Trophoblast cell (in vitro differentiated cells and primary cell): ENCODE results near the gene STX1A.
A peak's percentile ranks its signal among the peaks of the same experiment; 100 is the strongest.

Experiments used
- DNase-seq, 2 donors: peaks; one replicate each; pipeline ENCODE4 v3.0.0-alpha.2; 2016
- H2AFZ ChIP-seq: 2 replicates; pipeline ENCODE4 v1.6.1; 2013; ENCODE audit warnings: low read length, moderate library complexity, mild to moderate bottlenecking; ENCODE audit not compliant: insufficient read depth, poor library complexity
- H2AK5ac ChIP-seq: 2 replicates; pipeline ENCODE4 v1.6.1; 2013; ENCODE audit warnings: mild to moderate bottlenecking, low read length
- H2BK120ac ChIP-seq: 2 replicates; pipeline ENCODE4 v1.6.1; 2013; ENCODE audit warnings: low read length, mild to moderate bottlenecking, moderate library complexity; ENCODE audit not compliant: insufficient read depth, poor library complexity
- H2BK12ac ChIP-seq: 2 replicates; pipeline ENCODE4 v1.6.1; 2013; ENCODE audit warnings: mild to moderate bottlenecking, low read length, moderate library complexity
- H2BK5ac ChIP-seq: 2 replicates; pipeline ENCODE4 v1.6.1; 2013; ENCODE audit warnings: low read length, low read depth, moderate library complexity, mild to moderate bottlenecking; ENCODE audit not compliant: poor library complexity
- H3K14ac ChIP-seq: 2 replicates; pipeline ENCODE4 v1.6.1; 2013; ENCODE audit warnings: mild to moderate bottlenecking, low read length
- H3K18ac ChIP-seq: 2 replicates; pipeline ENCODE4 v1.6.1; 2013; ENCODE audit warnings: mild to moderate bottlenecking, low read length
- H3K23ac ChIP-seq: 2 replicates; pipeline ENCODE4 v1.6.1; 2013; ENCODE audit warnings: low read length
- H3K27ac ChIP-seq: 2 replicates; pipeline ENCODE4 v1.5.1; 2013; ENCODE audit warnings: low read depth, mild to moderate bottlenecking, inconsistent platforms, low read length, moderate library complexity
- H3K27me3 ChIP-seq: 2 replicates; pipeline ENCODE4 v1.6.1; 2013; ENCODE audit warnings: inconsistent platforms, mild to moderate bottlenecking, low read length, moderate library complexity; ENCODE audit not compliant: insufficient read depth
- H3K36me3 ChIP-seq, 2 experiments: 1 replicate in 1 of 2; 2 replicates in 1 of 2; pipeline ENCODE4 v1.6.1; 2013; ENCODE audit warnings: low read length in 2 of 2, mild to moderate bottlenecking in 2 of 2, moderate library complexity in 1 of 2; ENCODE audit not compliant: insufficient read depth in 2 of 2, control insufficient read depth in 1 of 2
- H3K4ac ChIP-seq: 2 replicates; pipeline ENCODE4 v1.6.1; 2013; ENCODE audit warnings: low read depth, mild to moderate bottlenecking, low read length, moderate library complexity
- H3K4me1 ChIP-seq, 2 experiments: 1 replicate in 1 of 2; 2 replicates in 1 of 2; pipeline ENCODE4 v1.6.1; 2013; ENCODE audit warnings: low read length in 2 of 2, mild to moderate bottlenecking in 2 of 2, moderate library complexity in 1 of 2; ENCODE audit not compliant: insufficient read depth in 2 of 2, control insufficient read depth in 1 of 2
- H3K4me2 ChIP-seq: 2 replicates; pipeline ENCODE4 v1.6.1; 2013; ENCODE audit warnings: inconsistent platforms, mild to moderate bottlenecking, low read length, moderate library complexity
- H3K4me3 ChIP-seq: 2 replicates; pipeline ENCODE4 v1.5.1; 2013; ENCODE audit warnings: mild to moderate bottlenecking, low read depth, low read length, inconsistent platforms
- H3K79me1 ChIP-seq: one replicate; pipeline ENCODE4 v1.6.1; 2013; ENCODE audit warnings: low read length
- H3K79me2 ChIP-seq: 2 replicates; pipeline ENCODE4 v1.6.1; 2013; ENCODE audit warnings: low read length, mild to moderate bottlenecking; ENCODE audit not compliant: control insufficient read depth, insufficient read depth, poor library complexity
- H3K9ac ChIP-seq: 2 replicates; pipeline ENCODE4 v1.6.1; 2013; ENCODE audit warnings: mild to moderate bottlenecking, low read length
- H3K9me3 ChIP-seq: 2 replicates; pipeline ENCODE4 v1.6.1; 2013; ENCODE audit warnings: low read depth, mild to moderate bottlenecking, control low read depth, inconsistent platforms, low read length; ENCODE audit not compliant: insufficient read depth
- H4K12ac ChIP-seq: 2 replicates; pipeline ENCODE4 v1.6.1; 2013; ENCODE audit warnings: low read depth, mild to moderate bottlenecking, low read length, moderate library complexity
- H4K8ac ChIP-seq: 2 replicates; pipeline ENCODE4 v1.6.1; 2013; ENCODE audit warnings: low read depth, mild to moderate bottlenecking, low read length, moderate library complexity
- H4K91ac ChIP-seq: one replicate; pipeline ENCODE4 v1.6.1; 2013; ENCODE audit warnings: low read depth, mild to moderate bottlenecking, low read length, moderate library complexity
- WGBS: extraction: QIAGEN DNeasy Blood & Tissue Kit; methylation state at CpG from one replicate; pipeline ENCODE4 v1.1.7; 2013; ENCODE audit warnings: missing lambda C conversion rate; ENCODE audit not compliant: insufficient read length, insufficient coverage; ENCODE audit errors: extremely low coverage; 5-methylcytosine and 5-hydroxymethylcytosine counted together

STX1A gene

DNA sequence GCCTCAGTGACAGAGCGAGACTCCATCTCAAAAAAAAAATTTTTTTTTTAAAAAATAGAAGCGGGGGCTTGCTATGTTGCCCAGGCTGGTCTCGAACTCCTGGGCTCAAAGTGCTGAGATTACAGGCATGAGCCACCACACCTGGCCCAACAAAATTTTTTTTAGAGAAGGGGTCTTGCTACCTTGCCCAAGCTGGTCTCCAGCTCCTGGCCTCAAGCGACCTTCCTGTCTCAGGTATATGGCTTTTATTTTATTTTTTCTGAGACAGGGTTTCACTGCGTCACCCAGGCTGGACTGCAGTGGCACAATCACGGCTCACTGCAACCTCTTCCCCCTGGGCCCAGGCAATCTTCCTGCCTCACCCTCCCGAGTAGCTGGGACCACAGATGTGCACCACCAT lies 20.7 kb upstream of the STX1A start:
- Histone ChIP-seq H3K27ac (peak overlapping the region; percentile 80), H3K23ac (no peak overlapping the region)
- WGBS: no CpG with 5 or more reads among the region's 7 CpGs

DNA sequence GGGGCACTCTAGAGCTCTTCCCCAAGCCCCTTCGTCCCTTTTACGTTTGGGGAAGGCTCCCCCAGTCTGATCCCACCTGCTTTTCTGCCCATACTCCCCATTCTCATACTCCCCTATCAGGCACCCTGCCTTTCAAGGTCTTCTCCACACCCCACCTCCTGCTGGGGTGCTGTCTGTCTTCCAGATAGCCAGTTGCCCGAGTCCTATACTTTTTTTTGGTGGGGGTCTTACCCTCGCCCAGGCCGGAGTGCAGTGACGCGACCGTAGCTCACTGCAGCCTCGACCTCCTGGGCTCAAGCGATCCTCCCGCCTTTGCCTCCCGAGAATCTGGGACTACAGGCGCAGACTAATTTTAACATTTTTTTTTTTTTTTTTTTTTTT lies 19.9 kb upstream of the STX1A start:
- Histone ChIP-seq H4K91ac (peak overlapping the region; percentile 98), H3K18ac (peak overlapping the region; percentile 97), H3K4me2 (peak overlapping the region; percentile 75), H3K79me2 (peaks cover 13% of the 10 kb centered on the region), H3K23ac (no peak overlapping the region), H3K4me1 (peaks cover 39 to 46% of the 10 kb centered on the region in 2 experiments), H3K4me3 (peak overlapping the region; percentile 84), H3K9me3 (no peaks in the 10 kb centered on the region), H3K36me3 (peaks cover 18 to 20% of the 10 kb centered on the region in 2 experiments), H2AFZ (peak overlapping the region; percentile 89), H3K27ac (peak overlapping the region; percentile 85), H3K27me3 (no peaks in the 10 kb centered on the region), H2BK12ac (peak overlapping the region; percentile 5), H4K8ac (peak overlapping the region; percentile 99), H4K12ac (peak overlapping the region; percentile 94), H2BK120ac (peak overlapping the region; percentile 91), H3K9ac (peak overlapping the region; percentile 86), H2BK5ac (peak overlapping the region; percentile 94), H3K79me1 (peaks cover 37% of the 10 kb centered on the region), H3K14ac (peak overlapping the region; percentile 95), H3K4ac (peak overlapping the region; percentile 83), H2AK5ac (peak overlapping the region; percentile 85)
- DNase-seq: peak in 1 of 2 donors; percentile 39
- no CpG with 5 or more reads among the region's 13 CpGs for WGBS

More for the DNA sequence above, 20.7 kb upstream of the STX1A start:
- Histone ChIP-seq H2AFZ (no peak overlapping the region), H3K4me3 (no peak overlapping the region), H3K4me1 (peaks cover 39 to 46% of the 10 kb centered on the region in 2 experiments), H3K18ac (peak overlapping the region; percentile 61), H4K12ac (no peak overlapping the region), H3K79me1 (peaks cover 37% of the 10 kb centered on the region), H4K91ac (peak overlapping the region; percentile 62), H3K9me3 (no peaks in the 10 kb centered on the region), H3K79me2 (peaks cover 13% of the 10 kb centered on the region), H2AK5ac (peak overlapping the region; percentile 59), H2BK120ac (peak overlapping the region; percentile 53), H3K14ac (peak overlapping the region; percentile 64), H3K4me2 (no peak overlapping the region), H2BK5ac (peak overlapping the region; percentile 65), H3K27me3 (no peaks in the 10 kb centered on the region), H4K8ac (no peak overlapping the region), H3K36me3 (peaks cover 18 to 20% of the 10 kb centered on the region in 2 experiments), H3K9ac (no peak overlapping the region), H2BK12ac (peak overlapping the region; percentile 73), H3K4ac (peak overlapping the region; percentile 44)
- no peak for DNase-seq

DNA sequence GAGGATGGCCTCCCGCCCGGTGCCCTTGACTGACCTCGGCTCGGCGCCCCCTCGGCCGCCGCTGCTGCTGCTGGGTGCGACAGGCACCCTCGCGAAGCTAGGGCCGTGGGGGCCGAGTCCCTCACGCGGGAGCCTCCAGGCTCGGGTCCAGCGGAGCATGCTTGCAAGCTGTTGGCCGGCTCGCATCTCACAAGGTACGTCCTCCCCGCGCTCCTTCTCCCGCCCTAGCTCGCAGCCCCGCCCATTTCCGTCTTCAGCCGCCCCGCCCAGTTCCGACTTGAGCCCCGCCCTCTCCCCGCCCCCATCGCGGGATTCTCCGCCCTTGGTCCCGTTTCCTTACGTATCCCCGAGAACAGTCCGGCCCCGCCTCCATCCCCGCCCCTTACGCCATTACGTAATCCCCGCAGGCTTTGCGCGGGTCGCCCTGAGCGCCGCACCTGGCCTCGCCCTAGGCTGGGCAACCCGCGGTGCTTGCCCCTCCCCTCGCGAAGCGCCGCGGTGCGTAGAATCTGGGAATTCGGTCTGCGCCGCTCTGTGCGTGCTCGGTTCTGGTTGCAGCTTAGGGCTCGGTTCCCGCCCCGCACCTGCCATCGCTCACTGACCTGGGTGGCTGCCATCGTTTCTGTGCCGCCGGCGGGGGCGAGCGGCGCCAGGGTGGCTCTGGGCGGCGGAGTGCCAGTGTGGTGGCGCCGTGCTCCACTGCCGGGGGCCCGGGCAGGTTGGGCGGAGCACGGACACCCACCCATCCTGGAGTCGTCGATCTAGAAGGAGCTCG lies 19.3 kb upstream of the STX1A start, which contains the start of gene ABHD11:
TSS of gene ABHD11 (minus strand) at position 191 of the 775 bp plus-strand sequence. CDS start at position 159, 32 bp downstream.
- H2AFZ ChIP-seq: peak within 1 kb of the TSS; percentile 89
- peaks cover 18 to 20% of the 10 kb centered on the region in 2 experiments for H3K36me3 ChIP-seq
- peaks cover 13% of the 10 kb centered on the region for H3K79me2 ChIP-seq
- H3K4me3 ChIP-seq: peak within 1 kb of the TSS; percentile 86
- peak within 1 kb of the TSS; percentile 98 for H4K91ac ChIP-seq
- peak within 1 kb of the TSS; percentile 85 for H2AK5ac ChIP-seq
- no peaks in the 10 kb centered on the region for H3K27me3 ChIP-seq
- peaks cover 38 to 46% of the 10 kb centered on the region in 2 experiments for H3K4me1 ChIP-seq
- peak; percentile 98 to 99 for DNase-seq
- peak within 1 kb of the TSS; percentile 82 for H3K4me2 ChIP-seq
- H3K23ac ChIP-seq: no peak within 1 kb of the TSS
- peak within 1 kb of the TSS; percentile 99 for H4K8ac ChIP-seq
- peak within 1 kb of the TSS; percentile 85 for H3K27ac ChIP-seq
- peak within 1 kb of the TSS; percentile 95 for H3K14ac ChIP-seq
- peak within 1 kb of the TSS; percentile 5 for H2BK12ac ChIP-seq
- peak within 1 kb of the TSS; percentile 83 for H3K4ac ChIP-seq
- H4K12ac ChIP-seq: peak within 1 kb of the TSS; percentile 94
- peak within 1 kb of the TSS; percentile 97 for H3K18ac ChIP-seq
- H3K9me3 ChIP-seq: no peaks in the 10 kb centered on the region
- no CpG with 5 or more reads among the region's 84 CpGs for WGBS
- peak within 1 kb of the TSS; percentile 86 for H3K9ac ChIP-seq
- H3K79me1 ChIP-seq: peaks cover 37% of the 10 kb centered on the region
- H2BK5ac ChIP-seq: peak within 1 kb of the TSS; percentile 94
- H2BK120ac ChIP-seq: peak within 1 kb of the TSS; percentile 91

DNA sequence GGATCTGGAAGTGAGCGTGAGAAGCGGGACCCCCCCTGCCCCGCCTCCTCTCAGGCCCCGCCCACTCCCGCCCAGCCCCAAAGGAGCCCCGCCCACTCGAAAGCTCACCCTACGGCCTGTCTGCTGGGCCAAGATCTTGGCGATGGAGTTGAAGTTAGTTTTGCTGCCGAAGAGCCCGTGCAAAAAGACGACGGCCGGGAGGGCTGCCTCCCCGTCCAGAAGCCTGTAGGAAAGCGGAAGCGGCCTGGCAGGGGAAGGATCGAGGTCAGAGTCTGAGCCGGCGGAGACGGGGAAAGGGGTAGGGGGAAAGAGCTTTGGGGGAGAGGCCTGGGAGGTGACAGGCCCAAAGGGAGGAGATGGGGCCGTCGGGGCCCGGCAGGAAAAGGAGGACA lies 18.7 kb upstream of the STX1A start:
- peak overlapping the region; percentile 48 for H3K4ac ChIP-seq
- peaks cover 13% of the 10 kb centered on the region for H3K79me2 ChIP-seq
- H3K18ac ChIP-seq: peak overlapping the region; percentile 73
- H3K27me3 ChIP-seq: no peaks in the 10 kb centered on the region
- WGBS: no CpG with 5 or more reads among the region's 24 CpGs
- peaks cover 33 to 40% of the 10 kb centered on the region in 2 experiments for H3K4me1 ChIP-seq
- H2BK5ac ChIP-seq: peak overlapping the region; percentile 71
- no peak overlapping the region for H2BK12ac ChIP-seq
- peak overlapping the region; percentile 38 for H4K8ac ChIP-seq
- H3K23ac ChIP-seq: no peak overlapping the region
- peak overlapping the region; percentile 85 for H3K9ac ChIP-seq
- peak overlapping the region; percentile 82 for H3K4me2 ChIP-seq
- H3K36me3 ChIP-seq: peaks cover 18 to 20% of the 10 kb centered on the region in 2 experiments
- peak overlapping the region; percentile 76 for H4K91ac ChIP-seq
- no peak overlapping the region for H2BK120ac ChIP-seq
- peak overlapping the region; percentile 84 for H3K14ac ChIP-seq
- peak overlapping the region; percentile 28 for H4K12ac ChIP-seq
- no peaks in the 10 kb centered on the region for H3K9me3 ChIP-seq
- peak overlapping the region; percentile 54 for H3K27ac ChIP-seq
- peaks cover 33% of the 10 kb centered on the region for H3K79me1 ChIP-seq
- H2AK5ac ChIP-seq: peak overlapping the region; percentile 31
- DNase-seq: peak; percentile 46 to 52
- H2AFZ ChIP-seq: peak overlapping the region; percentile 80
- H3K4me3 ChIP-seq: peak overlapping the region; percentile 86
